GM19240 (cell line): ENCODE results near the gene DHRS4L2.

Source experiments
- DNase-seq: peaks from one replicate; pipeline ENCODE4 v3.0.0; 2011; ENCODE audit warnings: low spot score; ENCODE audit not compliant: insufficient read length

DHRS4L2 gene

DNA sequence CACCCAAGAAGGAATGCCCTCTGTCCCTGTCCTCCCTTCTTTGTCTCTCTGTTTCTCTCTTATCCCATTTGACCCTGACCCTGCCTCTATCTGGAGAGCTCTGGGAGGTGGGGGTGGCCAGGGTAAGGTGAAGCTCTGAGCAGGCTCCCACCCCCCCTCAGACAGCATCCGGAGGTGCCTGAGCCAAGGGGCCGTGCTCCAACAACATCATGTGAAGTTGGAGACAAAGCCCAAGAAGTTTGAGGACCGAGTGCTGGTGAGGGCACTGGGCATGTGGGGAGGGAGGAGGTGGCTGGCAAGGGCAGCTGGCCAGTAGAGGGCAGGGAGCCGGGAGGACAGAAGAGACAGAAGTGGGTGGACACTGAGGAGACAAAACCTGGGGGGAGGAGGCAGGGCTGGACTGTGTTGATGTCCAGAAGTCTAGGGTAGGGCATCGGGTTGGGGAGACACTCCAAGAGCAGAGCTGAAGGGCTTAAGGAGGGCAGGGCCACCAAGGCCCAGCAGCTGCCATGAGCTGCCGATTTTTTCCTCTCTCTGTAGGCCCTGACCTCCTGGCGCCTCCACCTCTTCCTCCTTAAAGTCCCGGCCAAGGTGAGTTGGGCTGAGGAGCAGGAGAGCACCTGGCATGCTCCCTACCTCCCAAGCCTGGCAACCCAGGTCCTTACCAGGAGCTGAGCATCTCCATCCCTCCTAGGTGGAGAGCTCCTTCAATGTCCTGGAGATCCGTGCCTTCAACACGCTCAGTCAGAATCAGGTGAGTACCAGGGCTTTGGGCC is 65.0 kb downstream of the DHRS4L2 start:
- no peak for DNase-seq

DNA sequence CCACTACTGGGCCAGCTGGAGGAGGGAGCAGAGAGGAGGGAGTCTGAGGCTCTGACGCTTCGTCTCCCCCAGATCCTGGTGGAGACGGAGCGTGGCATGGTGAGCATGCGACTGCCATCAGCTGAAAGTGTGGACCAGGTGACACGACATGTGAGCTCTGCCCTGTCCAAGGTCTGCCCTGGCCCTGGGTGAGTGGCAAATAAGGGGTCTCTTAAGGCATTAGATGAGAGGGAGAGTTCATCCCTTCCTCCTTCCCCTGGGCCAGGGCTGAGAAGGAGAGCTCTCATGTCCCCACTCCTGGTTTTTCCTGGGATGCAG is 65.6 kb downstream of the DHRS4L2 start:
- no peak for DNase-seq

DNA sequence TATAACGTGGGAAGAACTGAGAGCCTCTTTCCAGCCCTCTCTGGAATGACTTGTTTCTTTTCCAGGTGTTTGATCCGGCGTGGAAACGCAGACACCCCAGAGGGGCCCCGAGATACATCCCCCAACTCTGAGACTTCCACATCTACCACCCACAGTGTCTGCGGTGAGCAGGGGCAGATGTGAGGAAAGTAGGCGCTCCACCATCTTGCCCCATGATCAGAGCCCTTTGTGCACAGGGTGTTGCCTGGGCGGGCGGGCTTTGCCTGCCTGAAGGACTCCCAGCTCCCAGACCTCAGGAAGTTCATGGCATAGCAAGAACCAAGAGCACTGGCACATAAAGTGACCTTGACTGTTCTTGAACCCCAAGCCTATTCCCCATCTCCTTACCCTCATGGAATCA is 65.9 kb downstream of the DHRS4L2 start:
- DNase-seq: no peak
